22Rv1 (cell line): Measurements from ENCODE around the gene TNFAIP2.

ENCODE experiments used
- ZFX ChIP-seq: fragments of 450-650 bp; IDR thresholded peaks from 2 replicates; pipeline ENCODE4 v1.6.1; 2017; ENCODE audit warnings: antibody characterized with exemption, borderline replicate concordance
- TF ChIP-seq, protein P1 (sequence below): fragments of 450-650 bp; IDR thresholded peaks from 2 replicates; pipeline ENCODE4 v1.5.1; 2017; ENCODE audit warnings: mild to moderate bottlenecking

DNA sequence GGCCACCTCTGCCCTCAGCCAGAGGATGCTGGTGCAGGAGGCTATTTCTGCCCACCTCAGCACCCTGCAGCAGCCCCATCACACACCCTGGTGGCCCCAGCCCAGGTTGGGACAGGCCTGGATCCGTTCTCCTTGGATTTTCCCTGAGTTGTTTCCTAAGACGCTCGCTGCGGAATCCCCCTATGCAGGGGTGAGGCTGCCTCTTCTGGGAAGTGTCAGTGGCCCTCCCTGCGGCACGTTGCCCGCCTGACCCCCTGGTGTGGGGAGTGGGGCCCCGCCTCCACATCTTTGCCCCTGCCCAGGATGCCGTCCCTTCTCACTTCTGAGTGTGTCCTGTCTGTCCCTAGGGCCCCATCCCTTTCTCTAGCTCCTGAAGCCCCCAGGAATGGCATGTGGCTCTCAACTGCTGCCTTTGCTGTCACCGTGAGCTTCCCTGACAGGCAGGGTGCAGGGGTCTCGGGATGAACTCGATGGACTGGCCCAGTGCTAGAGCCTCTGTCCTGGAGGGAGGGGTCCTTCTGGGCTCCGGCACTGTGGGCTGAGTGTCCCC is 29.3 kb upstream of the TNFAIP2 start:
- TF ChIP-seq, protein P1, sequence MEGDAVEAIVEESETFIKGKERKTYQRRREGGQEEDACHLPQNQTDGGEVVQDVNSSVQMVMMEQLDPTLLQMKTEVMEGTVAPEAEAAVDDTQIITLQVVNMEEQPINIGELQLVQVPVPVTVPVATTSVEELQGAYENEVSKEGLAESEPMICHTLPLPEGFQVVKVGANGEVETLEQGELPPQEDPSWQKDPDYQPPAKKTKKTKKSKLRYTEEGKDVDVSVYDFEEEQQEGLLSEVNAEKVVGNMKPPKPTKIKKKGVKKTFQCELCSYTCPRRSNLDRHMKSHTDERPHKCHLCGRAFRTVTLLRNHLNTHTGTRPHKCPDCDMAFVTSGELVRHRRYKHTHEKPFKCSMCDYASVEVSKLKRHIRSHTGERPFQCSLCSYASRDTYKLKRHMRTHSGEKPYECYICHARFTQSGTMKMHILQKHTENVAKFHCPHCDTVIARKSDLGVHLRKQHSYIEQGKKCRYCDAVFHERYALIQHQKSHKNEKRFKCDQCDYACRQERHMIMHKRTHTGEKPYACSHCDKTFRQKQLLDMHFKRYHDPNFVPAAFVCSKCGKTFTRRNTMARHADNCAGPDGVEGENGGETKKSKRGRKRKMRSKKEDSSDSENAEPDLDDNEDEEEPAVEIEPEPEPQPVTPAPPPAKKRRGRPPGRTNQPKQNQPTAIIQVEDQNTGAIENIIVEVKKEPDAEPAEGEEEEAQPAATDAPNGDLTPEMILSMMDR = no peak
- no peak for TF ChIP-seq ZFX
